HEK293 (cell line): ENCODE data around the gene DCAF4.

Source experiments
- CTCF ChIA-PET: fragments of 350-600 bp; formaldehyde crosslinking; extraction: SDS; loops from one replicate; lab custom pipeline; 2021; ENCODE audit warnings: antibody characterized with exemption; lab: Yijun Ruan, JAX
- POLR2A ChIA-PET: fragments of 300-600 bp; formaldehyde crosslinking; extraction: SDS; loops from one replicate; lab custom pipeline; 2020; ENCODE audit warnings: antibody characterized with exemption, inconsistent platforms; lab: Yijun Ruan, JAX
- H3K27ac ChIP-seq: fragments of 200-500 bp; sonication (Bioruptor generic); 2 replicates; pipeline ENCODE4 v1.5.1; 2014; ENCODE audit warnings: low read depth, low read length, control low read depth, inconsistent platforms; ENCODE audit errors: extremely low read depth
- H3K36me3 ChIP-seq, 2 experiments: fragments of 200-500 bp in 1 of 2; sonication (Bioruptor generic) in 1 of 2; 1 replicate in 1 of 2; 2 replicates in 1 of 2; pipeline ENCODE4 v1.5.1; 2014 to 2017; ENCODE audit warnings: inconsistent platforms in 2 of 2, low read length in 2 of 2; ENCODE audit not compliant: control insufficient read depth in 2 of 2, insufficient read depth in 1 of 2
- H3K4me1 ChIP-seq: fragments of 200-500 bp; sonication (Bioruptor generic); 2 replicates; pipeline ENCODE4 v1.5.1; 2014; ENCODE audit warnings: mild to moderate bottlenecking, low read length, inconsistent platforms; ENCODE audit not compliant: control insufficient read depth, insufficient read depth
- H3K4me3 ChIP-seq: 2 replicates; pipeline ENCODE4 v1.5.1; 2011; ENCODE audit warnings: low read depth, mild to moderate bottlenecking, control low read depth, low read length, moderate library complexity
- H3K9me3 ChIP-seq: fragments of 200-500 bp; sonication (Bioruptor generic); 2 replicates; pipeline ENCODE4 v1.5.1; 2014; ENCODE audit warnings: low read depth, low read length, inconsistent platforms; ENCODE audit not compliant: control insufficient read depth, insufficient read depth
- ATF2 ChIP-seq: fragments of 450-650 bp; formaldehyde crosslinking; IDR thresholded peaks from 2 replicates; pipeline ENCODE4 v1.5.1; 2016; ENCODE audit warnings: missing biosample characterization, missing genetic modification characterization, low read depth
- BCL11B ChIP-seq: fragments of 450-650 bp; formaldehyde crosslinking; IDR thresholded peaks from 2 replicates; pipeline ENCODE4 v1.5.1; 2016; ENCODE audit warnings: low read depth, missing biosample characterization, missing genetic modification characterization
- ELK4 ChIP-seq: IDR thresholded peaks from 2 replicates; pipeline ENCODE4 v1.6.1; 2011; ENCODE audit warnings: mild to moderate bottlenecking, low read depth, low read length, borderline replicate concordance
- HOXD13 ChIP-seq: sonication (generic); formaldehyde crosslinking; IDR thresholded peaks from 2 replicates; pipeline ENCODE4 v1.8.0; 2022; ENCODE audit warnings: missing genetic modification reagents, borderline replicate concordance
- PRDM1 ChIP-seq: fragments of 450-650 bp; formaldehyde crosslinking; IDR thresholded peaks from 2 replicates; pipeline ENCODE4; 2016; ENCODE audit warnings: missing biosample characterization, missing genetic modification characterization
- YY1 ChIP-seq: fragments of 450-650 bp; formaldehyde crosslinking; IDR thresholded peaks from 2 replicates; pipeline ENCODE4 v1.5.1; 2018; ENCODE audit warnings: missing biosample characterization, missing genetic modification characterization
- ZBTB8A ChIP-seq: fragments of 450-650 bp; formaldehyde crosslinking; IDR thresholded peaks from 2 replicates; pipeline ENCODE4 v1.5.1; 2016; ENCODE audit warnings: missing biosample characterization, missing genetic modification characterization
- ZNF174 ChIP-seq: fragments of 450-650 bp; formaldehyde crosslinking; IDR thresholded peaks from 2 replicates; pipeline ENCODE4 v1.5.0; 2017; ENCODE audit warnings: missing biosample characterization, mild to moderate bottlenecking, missing genetic modification characterization
- ZNF248 ChIP-seq: fragments of 450-650 bp; formaldehyde crosslinking; IDR thresholded peaks from 2 replicates; pipeline ENCODE4 v1.5.1; 2017; ENCODE audit warnings: missing biosample characterization, missing genetic modification characterization
- ZNF391 ChIP-seq: fragments of 450-650 bp; formaldehyde crosslinking; IDR thresholded peaks from 2 replicates; pipeline ENCODE4 v1.5.1; 2016; ENCODE audit warnings: low read depth, missing biosample characterization, missing genetic modification characterization, borderline replicate concordance
- ZNF510 ChIP-seq: fragments of 450-650 bp; formaldehyde crosslinking; IDR thresholded peaks from 2 replicates; pipeline ENCODE4 v1.5.1; 2018; ENCODE audit warnings: mild to moderate bottlenecking, missing genetic modification characterization, missing biosample characterization; ENCODE audit not compliant: insufficient replicate concordance
- TF ChIP-seq, protein P1 (sequence below): fragments of 450-650 bp; formaldehyde crosslinking; IDR thresholded peaks from 2 replicates; pipeline ENCODE4 v1.5.1; 2016; ENCODE audit warnings: missing biosample characterization, missing genetic modification characterization
- TF ChIP-seq, protein P2 (sequence below): sonication (generic); formaldehyde crosslinking; IDR thresholded peaks from 2 replicates; pipeline ENCODE4 v1.8.1; 2022; ENCODE audit warnings: mild to moderate bottlenecking, moderate library complexity, missing genetic modification reagents
- TF ChIP-seq, protein P3 (sequence below): fragments of 450-650 bp; formaldehyde crosslinking; IDR thresholded peaks from 2 replicates; pipeline ENCODE4 v1.5.1; 2016; ENCODE audit warnings: missing biosample characterization, missing genetic modification characterization
- TF ChIP-seq, protein P4 (sequence below): fragments of 450-650 bp; formaldehyde crosslinking; IDR thresholded peaks from 2 replicates; pipeline ENCODE4 v1.5.1; 2016; ENCODE audit warnings: missing biosample characterization, missing genetic modification characterization

DCAF4 gene

DNA sequence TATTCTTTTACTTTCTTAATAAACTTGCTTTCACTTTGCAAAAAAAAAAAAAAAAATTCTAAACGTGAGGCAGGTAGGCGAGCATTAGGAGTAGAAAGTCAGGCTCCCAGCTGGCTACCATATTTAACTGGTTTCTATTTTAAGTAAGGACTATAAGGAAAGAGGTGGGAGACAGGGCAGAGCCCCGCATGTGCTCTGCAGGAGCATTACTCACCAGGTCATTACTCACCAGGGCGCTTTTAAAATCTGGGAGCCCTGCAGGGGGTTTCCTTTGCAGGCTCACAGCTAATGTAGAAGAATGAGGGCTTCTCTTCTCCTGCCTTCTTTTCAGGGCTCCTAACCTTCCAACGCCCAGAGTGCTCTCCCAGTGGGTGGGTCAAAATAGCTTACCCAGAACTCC is 18.4 kb upstream of the DCAF4 start (continued):
- TF ChIP-seq, protein P1, sequence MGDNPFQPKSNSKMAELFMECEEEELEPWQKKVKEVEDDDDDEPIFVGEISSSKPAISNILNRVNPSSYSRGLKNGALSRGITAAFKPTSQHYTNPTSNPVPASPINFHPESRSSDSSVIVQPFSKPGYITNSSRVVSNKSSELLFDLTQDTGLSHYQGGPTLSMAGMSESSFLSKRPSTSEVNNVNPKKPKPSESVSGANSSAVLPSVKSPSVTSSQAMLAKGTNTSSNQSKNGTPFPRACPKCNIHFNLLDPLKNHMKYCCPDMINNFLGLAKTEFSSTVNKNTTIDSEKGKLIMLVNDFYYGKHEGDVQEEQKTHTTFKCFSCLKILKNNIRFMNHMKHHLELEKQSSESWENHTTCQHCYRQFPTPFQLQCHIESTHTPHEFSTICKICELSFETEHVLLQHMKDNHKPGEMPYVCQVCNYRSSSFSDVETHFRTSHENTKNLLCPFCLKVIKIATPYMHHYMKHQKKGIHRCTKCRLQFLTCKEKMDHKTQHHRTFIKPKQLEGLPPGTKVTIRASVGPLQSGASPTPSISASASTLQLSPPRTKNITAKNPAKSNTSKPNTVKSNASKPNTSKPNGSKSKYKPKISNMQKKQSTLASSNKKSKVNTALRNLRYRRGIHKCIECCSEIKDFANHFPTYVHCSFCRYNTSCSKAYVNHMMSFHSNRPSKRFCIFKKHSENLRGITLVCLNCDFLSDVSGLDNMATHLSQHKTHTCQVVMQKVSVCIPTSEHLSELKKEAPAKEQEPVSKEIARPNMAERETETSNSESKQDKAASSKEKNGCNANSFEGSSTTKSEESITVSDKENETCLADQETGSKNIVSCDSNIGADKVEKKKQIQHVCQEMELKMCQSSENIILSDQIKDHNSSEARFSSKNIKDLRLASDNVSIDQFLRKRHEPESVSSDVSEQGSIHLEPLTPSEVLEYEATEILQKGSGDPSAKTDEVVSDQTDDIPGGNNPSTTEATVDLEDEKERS (tag by site-specific recombination) = no peak
- TF ChIP-seq YY1 (tag by site-specific recombination) (no peak), ZNF248 (tag by site-specific recombination) (no peak), ZNF510 (tag by site-specific recombination) (no peak), ZNF391 (tag by site-specific recombination) (no peak), ATF2 (tag by site-specific recombination) (no peak; the same call in 1 of the 2 replicates), HOXD13 (CRISPR knock-in tag) (no peak), ZNF174 (tag by site-specific recombination) (no peak), ZBTB8A (tag by site-specific recombination) (peak; percentile 76), PRDM1 (tag by site-specific recombination) (0 out of 2 replicates have a peak, but pooled peaks have one; percentile 44), BCL11B (tag by site-specific recombination) (no peak), ELK4 (peak; percentile 88; the same call in 1 of the 2 replicates)
- TF ChIP-seq, protein P2, sequence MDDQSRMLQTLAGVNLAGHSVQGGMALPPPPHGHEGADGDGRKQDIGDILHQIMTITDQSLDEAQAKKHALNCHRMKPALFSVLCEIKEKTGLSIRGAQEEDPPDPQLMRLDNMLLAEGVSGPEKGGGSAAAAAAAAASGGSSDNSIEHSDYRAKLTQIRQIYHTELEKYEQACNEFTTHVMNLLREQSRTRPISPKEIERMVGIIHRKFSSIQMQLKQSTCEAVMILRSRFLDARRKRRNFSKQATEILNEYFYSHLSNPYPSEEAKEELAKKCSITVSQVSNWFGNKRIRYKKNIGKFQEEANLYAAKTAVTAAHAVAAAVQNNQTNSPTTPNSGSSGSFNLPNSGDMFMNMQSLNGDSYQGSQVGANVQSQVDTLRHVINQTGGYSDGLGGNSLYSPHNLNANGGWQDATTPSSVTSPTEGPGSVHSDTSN (CRISPR knock-in tag) = no peak
- TF ChIP-seq, protein P3, sequence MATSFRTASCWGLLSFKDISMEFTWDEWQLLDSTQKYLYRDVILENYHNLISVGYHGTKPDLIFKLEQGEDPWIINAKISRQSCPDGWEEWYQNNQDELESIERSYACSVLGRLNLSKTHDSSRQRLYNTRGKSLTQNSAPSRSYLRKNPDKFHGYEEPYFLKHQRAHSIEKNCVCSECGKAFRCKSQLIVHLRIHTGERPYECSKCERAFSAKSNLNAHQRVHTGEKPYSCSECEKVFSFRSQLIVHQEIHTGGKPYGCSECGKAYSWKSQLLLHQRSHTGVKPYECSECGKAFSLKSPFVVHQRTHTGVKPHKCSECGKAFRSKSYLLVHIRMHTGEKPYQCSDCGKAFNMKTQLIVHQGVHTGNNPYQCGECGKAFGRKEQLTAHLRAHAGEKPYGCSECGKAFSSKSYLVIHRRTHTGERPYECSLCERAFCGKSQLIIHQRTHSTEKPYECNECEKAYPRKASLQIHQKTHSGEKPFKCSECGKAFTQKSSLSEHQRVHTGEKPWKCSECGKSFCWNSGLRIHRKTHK (tag by site-specific recombination) = no peak

DNA sequence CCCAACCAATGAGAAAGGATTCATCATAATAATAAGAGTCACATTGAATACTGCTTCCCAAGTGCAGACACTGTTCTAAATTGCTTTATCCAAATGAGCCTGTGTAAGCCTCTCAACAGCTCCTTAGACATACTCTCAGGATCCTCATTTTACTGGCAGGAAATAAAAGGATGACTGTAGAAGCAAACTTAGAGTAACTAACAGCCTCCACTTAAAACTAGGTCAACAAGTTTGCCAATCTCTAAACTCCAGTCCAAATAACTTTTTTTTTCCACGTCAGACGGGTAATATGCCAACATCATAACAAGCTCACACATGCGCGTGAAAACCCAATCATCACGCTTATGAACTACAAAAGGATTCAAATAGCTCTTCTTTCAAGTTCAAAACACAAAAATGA is 17.1 kb upstream of the DCAF4 start:
- Histone ChIP-seq H3K4me3 (no peak overlapping the region), H3K9me3 (no peaks in the 10 kb centered on the region), H3K36me3 (no peaks in the 10 kb centered on the region), H3K4me1 (peaks cover 4% of the 10 kb centered on the region; the same call in 1 of the 2 replicates), H3K27ac (no peak overlapping the region)
- CTCF ChIA-PET = interaction anchor here (0.6 to 2.4 kb wide), 8 partner anchors 40 to 1894 kb away, joined by 3 to 15 read pairs (median 4); no protein-coding TSS in a partner anchor
- POLR2A ChIA-PET = no interaction called here
- TF ChIP-seq, protein P4, sequence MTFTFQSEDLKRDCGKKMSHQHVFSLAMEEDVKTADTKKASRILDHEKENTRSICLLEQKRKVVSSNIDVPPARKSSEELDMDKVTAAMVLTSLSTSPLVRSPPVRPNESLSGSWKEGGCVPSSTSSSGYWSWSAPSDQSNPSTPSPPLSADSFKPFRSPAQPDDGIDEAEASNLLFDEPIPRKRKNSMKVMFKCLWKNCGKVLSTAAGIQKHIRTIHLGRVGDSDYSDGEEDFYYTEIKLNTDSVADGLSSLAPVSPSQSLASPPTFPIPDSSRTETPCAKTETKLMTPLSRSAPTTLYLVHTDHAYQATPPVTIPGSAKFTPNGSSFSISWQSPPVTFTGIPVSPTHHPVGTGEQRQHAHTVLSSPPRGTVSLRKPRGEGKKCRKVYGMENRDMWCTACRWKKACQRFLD (tag by site-specific recombination) = no peak
- TF ChIP-seq ZNF174 (tag by site-specific recombination) = no peak
- TF ChIP-seq, all 188 proteins: peak for 0
